Panc1 (cell line): ENCODE data around the gene FBXL16. TPM values are rescaled to one million over a fixed set of nuclear protein-coding genes. Genes with fewer than 3 reads are reported as not detected.

Experiments
- ATAC-seq: fragments of 200-7000 bp; cut with Tn5 transposase; 2 replicates; pipeline ENCODE4 v1.9.1; 2020; ENCODE audit warnings: mild to moderate bottlenecking, moderate library complexity
- BruUV-seq: library from RNA; stranded (reverse); fragments of 400-500 nt; replicated peaks from 2 replicates; lab custom pipeline; 2021; lab: Mats Ljungman, UMichigan
- CTCF ChIA-PET: fragments of 300-600 bp; sonication (Branson Sonifier 250); formaldehyde crosslinking; loops from one replicate; lab custom pipeline; 2022; ENCODE audit warnings: antibody characterized with exemption; lab: Charles Lee
- POLR2A ChIA-PET: fragments of 300-600 bp; sonication (Branson Sonifier 250); formaldehyde crosslinking; loops from one replicate; lab custom pipeline; 2022; ENCODE audit warnings: antibody characterized with exemption; lab: Charles Lee
- DNase-seq: peaks from one replicate; pipeline ENCODE4 v3.0.0-alpha.2; 2010; ENCODE audit warnings: low read depth, low spot score
- H3K27ac ChIP-seq: 2 replicates; pipeline ENCODE4 v1.5.1; 2011; ENCODE audit warnings: mild to moderate bottlenecking, low read length, inconsistent platforms
- H3K27me3 ChIP-seq: fragments of 200-500 bp; sonication (Bioruptor generic); 2 replicates; pipeline ENCODE4 v1.6.0; 2014; ENCODE audit warnings: low read length, inconsistent platforms; ENCODE audit not compliant: control insufficient read depth, insufficient read depth
- H3K36me3 ChIP-seq: fragments of 200-500 bp; sonication (Bioruptor generic); 2 replicates; pipeline ENCODE4 v1.5.1; 2014; ENCODE audit warnings: inconsistent platforms, mild to moderate bottlenecking, low read length, moderate library complexity; ENCODE audit not compliant: control insufficient read depth, insufficient read depth
- H3K4me1 ChIP-seq: 2 replicates; pipeline ENCODE4 v1.5.1; 2011; ENCODE audit warnings: inconsistent platforms, mild to moderate bottlenecking, low read length, moderate library complexity; ENCODE audit not compliant: control insufficient read depth, insufficient read depth
- H3K4me3 ChIP-seq, 2 experiments: 2 replicates each; pipeline ENCODE4 v1.5.1; 2011 to 2012; ENCODE audit warnings: low read depth in 2 of 2, low read length in 2 of 2, mild to moderate bottlenecking in 2 of 2, inconsistent platforms in 1 of 2, moderate library complexity in 1 of 2
- H3K9me3 ChIP-seq: fragments of 200-500 bp; sonication (Bioruptor generic); 2 replicates; pipeline ENCODE4 v1.5.1; 2014; ENCODE audit warnings: low read depth, mild to moderate bottlenecking, inconsistent platforms, low read length, moderate library complexity; ENCODE audit not compliant: control insufficient read depth, insufficient read depth
- CTCF ChIP-seq: fragments of 450-650 bp; IDR thresholded peaks from 2 replicates; pipeline ENCODE4 v1.5.1; 2017; ENCODE audit warnings: mild to moderate bottlenecking
- POLR2AphosphoS5 ChIP-seq: IDR thresholded peaks from 2 replicates; pipeline ENCODE4 v1.6.1; 2012; ENCODE audit warnings: mild to moderate bottlenecking, low read depth, low read length, moderate library complexity
- REST ChIP-seq, 2 experiments: IDR thresholded peaks; 2 replicates each; pipeline ENCODE4 v1.6.1; 2011 to 2012; ENCODE audit warnings: low read depth in 2 of 2, control low read depth in 1 of 2, low read length in 1 of 2, mild to moderate bottlenecking in 1 of 2, moderate library complexity in 1 of 2; ENCODE audit not compliant: insufficient read depth in 1 of 2
- SIN3A ChIP-seq: IDR thresholded peaks from 2 replicates; pipeline ENCODE4 v1.6.1; 2012; ENCODE audit warnings: low read depth, mild to moderate bottlenecking, low read length, moderate library complexity, borderline replicate concordance; ENCODE audit not compliant: insufficient read depth
- TCF7L2 ChIP-seq: IDR thresholded peaks from 2 replicates; pipeline ENCODE4 v1.6.1; 2011; ENCODE audit warnings: mild to moderate bottlenecking, low read depth, low read length, inconsistent platforms
- in situ Hi-C: cut with HindIII; loops from 2 replicates; pipeline ENCODE4 v1.10.0; 2016; ENCODE audit warnings: low sequenced_read_pairs, low pct_unique_long_range_greater_than_20kb
- intact Hi-C: fragments of 100-400 bp; cut with micrococcal nuclease; formaldehyde crosslinking; loops from one replicate; pipeline ENCODE4 v1.10.0; 2022; ENCODE audit not compliant: unreplicated experiment
- total RNA-seq: library from RNA; stranded (reverse); gene quantifications from one replicate; pipeline ENCODE4 v1.2.1, GENCODE V29; 2021; ENCODE audit not compliant: unreplicated experiment

FBXL16 gene
- total RNA-seq, 1 experiment from 2014 or later: 28.0 TPM

- BruUV-seq: no TSS peak
- H3K27me3 ChIP-seq: no peaks in the 10 kb centered on the region
- H3K4me1 ChIP-seq: peaks cover 31% of the 10 kb centered on the region
- H3K36me3 ChIP-seq: no peaks in the 10 kb centered on the region
- ChIA-PET POLR2A (interaction anchor here (0.9 kb wide), 1 partner anchor 10 kb away, joined by 4 read pairs; no protein-coding TSS in a partner anchor), CTCF (no interaction called here)
- TF ChIP-seq POLR2AphosphoS5 (no peak), REST (IDR thresholded peaks at IDR 0.05; ENCODE audit: insufficient read depth in 1 of 2, low read depth in 2 of 2, low read length in 1 of 2) (no peak), CTCF (no peak), TCF7L2 (no peak), SIN3A (no peak)
- DNase-seq (no peak), ATAC-seq (no peak)
- H3K4me3 ChIP-seq: peak overlapping the region; percentile 56
- H3K27ac ChIP-seq: peak overlapping the region; percentile 51
- intact Hi-C loops: no loop called here
- in situ Hi-C loops: no loop called here
- H3K9me3 ChIP-seq: no peaks in the 10 kb centered on the region
Observed at GRCh38 chr16:649631-650030, 56.0 kb downstream of the FBXL16 start.

GRCh38 chr16:648781-649589 is 56.6 kb downstream of the FBXL16 start, which contains the start of gene WDR90:
Gene WDR90 (plus strand): TSS chr16:649365. CDS start chr16:649417, 52 bp downstream.
- H3K4me3 ChIP-seq: peak within 1 kb of the TSS; percentile 56
- H3K27me3 ChIP-seq: no peaks in the 10 kb centered on the region
- H3K9me3 ChIP-seq: no peaks in the 10 kb centered on the region
- DNase-seq (no peak), ATAC-seq (peak; percentile 77)
- TSS peak; percentile 69 for BruUV-seq
- intact Hi-C loops (no loop called here), in situ Hi-C loops (no loop called here)
- peaks cover 36% of the 10 kb centered on the region for H3K4me1 ChIP-seq
- TF ChIP-seq SIN3A (peak; percentile 98), REST (IDR thresholded peaks at IDR 0.05; ENCODE audit: insufficient read depth in 1 of 2, low read depth in 2 of 2, low read length in 1 of 2) (0 out of 4 replicates have a peak, but pooled peaks of 1 of the 2 experiments have one; percentile 10), POLR2AphosphoS5 (no peak; the same call in 1 of the 2 replicates)
- CTCF ChIA-PET: no interaction called here
- peak within 1 kb of the TSS; percentile 78 for H3K27ac ChIP-seq
- POLR2A ChIA-PET: interaction anchor here (0.6 to 0.9 kb wide), 2 partner anchors 11 to 245 kb away, joined by 3 to 4 read pairs; no protein-coding TSS in a partner anchor
- no peaks in the 10 kb centered on the region for H3K36me3 ChIP-seq
